Stimulated activated naive B cell treated with anti-CD40 and anti-IgM and Interleukin-4, amounts not matched to agents 10 μg/mL and 1 μg/mL and 100 μg/mL, for 72 hours (primary cell): ENCODE results near the gene CCDC85A.

Experiments used
- ATAC-seq, 2 donors: fragments of 150-1000 bp; cut with Tn5 transposase; replicated peaks; 2 replicates each; pipeline ENCODE4 v1.10.0; 2021; ENCODE audit warnings: moderate library complexity in 1 of 2
- DNase-seq: peaks from one replicate; pipeline ENCODE4 v3.0.0; 2021
- H3K27ac Mint-ChIP-seq: one replicate; pipeline ENCODE4 v1.8.0; 2022; ENCODE audit warnings: mild to moderate bottlenecking, mixed read lengths
- H3K27me3 Mint-ChIP-seq, 2 donors: one replicate each; pipeline ENCODE4 v1.8.0; 2022; ENCODE audit warnings: mixed read lengths in 2 of 2
- H3K36me3 Mint-ChIP-seq, 2 donors: one replicate each; pipeline ENCODE4 v1.8.0; 2022; ENCODE audit warnings: mixed read lengths in 2 of 2, mild to moderate bottlenecking in 1 of 2
- H3K4me1 Mint-ChIP-seq, 2 donors: one replicate each; pipeline ENCODE4 v1.8.0; 2022; ENCODE audit warnings: mixed read lengths in 2 of 2, mild to moderate bottlenecking in 1 of 2
- H3K4me3 Mint-ChIP-seq, 2 donors: one replicate each; pipeline ENCODE4 v1.8.0; 2022; ENCODE audit warnings: mild to moderate bottlenecking in 2 of 2, mixed read lengths in 2 of 2, moderate library complexity in 1 of 2
- H3K9me3 Mint-ChIP-seq, 2 donors: one replicate each; pipeline ENCODE4 v1.8.0; 2022; ENCODE audit warnings: mixed read lengths in 2 of 2, mild to moderate bottlenecking in 1 of 2

The CCDC85A gene

GRCh38 chr2:56206250-56206649 is 22.5 kb downstream of the CCDC85A start:
- Mint-ChIP-seq H3K4me1 (no peaks in the 10 kb centered on the region), H3K27ac (no peak overlapping the region), H3K9me3 (no peaks in the 10 kb centered on the region), H3K27me3 (no peaks in the 10 kb centered on the region), H3K4me3 (no peak overlapping the region), H3K36me3 (no peaks in the 10 kb centered on the region)
- ATAC-seq (no peak), DNase-seq (no peak)

GRCh38 chr2:56207760-56208159 is 24.0 kb downstream of the CCDC85A start:
- H3K27me3 Mint-ChIP-seq = no peaks in the 10 kb centered on the region
- no peak overlapping the region for H3K4me3 Mint-ChIP-seq
- no peak for ATAC-seq
- H3K27ac Mint-ChIP-seq = no peak overlapping the region
- no peaks in the 10 kb centered on the region for H3K9me3 Mint-ChIP-seq
- H3K36me3 Mint-ChIP-seq = no peaks in the 10 kb centered on the region
- no peaks in the 10 kb centered on the region for H3K4me1 Mint-ChIP-seq
- no peak for DNase-seq

DNA sequence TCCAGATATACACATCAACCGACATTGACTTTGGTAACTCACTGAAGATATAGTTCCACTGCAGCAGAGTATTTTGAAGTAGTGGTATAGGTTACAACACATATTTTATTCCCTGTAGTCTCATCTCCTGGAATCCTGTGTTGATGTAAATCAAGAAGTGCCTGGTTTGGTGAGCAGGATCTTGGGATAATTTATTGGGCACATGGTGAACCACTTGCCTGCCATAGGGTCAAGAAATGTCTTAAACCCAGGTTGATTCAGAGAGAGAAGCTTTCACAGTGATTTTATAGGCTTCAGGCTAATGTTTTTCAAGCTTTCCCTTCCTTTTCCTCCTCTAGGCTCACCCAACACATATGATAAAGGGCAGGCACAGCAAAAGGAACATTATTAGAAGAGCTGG is 24.6 kb downstream of the CCDC85A start:
- DNase-seq (no peak), ATAC-seq (no peak)
- no peaks in the 10 kb centered on the region for H3K4me1 Mint-ChIP-seq

DNA sequence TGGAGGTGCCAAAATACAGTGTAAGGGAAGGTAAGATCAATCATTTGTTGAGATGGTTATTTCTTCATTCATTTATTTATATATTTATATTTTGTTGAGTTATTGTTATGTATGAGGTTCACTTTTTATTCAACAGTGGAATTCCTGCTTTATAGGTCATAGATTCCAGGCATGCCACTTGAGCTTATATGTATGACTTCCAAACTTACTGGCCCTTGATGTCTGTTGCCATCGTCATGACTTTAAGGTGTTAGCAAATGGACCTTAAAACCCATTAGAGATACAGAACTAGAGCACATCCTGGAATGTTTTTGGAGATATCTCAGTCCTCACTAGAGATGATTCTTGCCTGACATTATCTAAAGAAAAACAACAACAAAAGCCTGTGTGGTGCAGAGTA is 25.9 kb downstream of the CCDC85A start:
- H3K36me3 Mint-ChIP-seq = no peaks in the 10 kb centered on the region
- no peak for ATAC-seq
- H3K4me3 Mint-ChIP-seq = no peak overlapping the region
- no peak overlapping the region for H3K27ac Mint-ChIP-seq
- H3K9me3 Mint-ChIP-seq = peaks cover 0 to 1% of the 10 kb centered on the region in 2 donors
- no peaks in the 10 kb centered on the region for H3K27me3 Mint-ChIP-seq
- H3K4me1 Mint-ChIP-seq = no peaks in the 10 kb centered on the region
- DNase-seq = no peak

More for the DNA sequence above, 24.6 kb downstream of the CCDC85A start:
- H3K36me3 Mint-ChIP-seq = no peaks in the 10 kb centered on the region
- no peak overlapping the region for H3K27ac Mint-ChIP-seq
- H3K27me3 Mint-ChIP-seq = no peaks in the 10 kb centered on the region
- no peaks in the 10 kb centered on the region for H3K9me3 Mint-ChIP-seq
- H3K4me3 Mint-ChIP-seq = no peak overlapping the region

- Mint-ChIP-seq H3K36me3 (no peaks in the 10 kb centered on the region), H3K4me3 (no peak overlapping the region), H3K27me3 (no peaks in the 10 kb centered on the region), H3K4me1 (no peaks in the 10 kb centered on the region), H3K9me3 (peaks cover 0 to 1% of the 10 kb centered on the region in 2 donors), H3K27ac (no peak overlapping the region)
- ATAC-seq (no peak), DNase-seq (no peak)
These were observed 26.5 kb downstream of the CCDC85A start for GRCh38 chr2:56210291-56210690.

- Mint-ChIP-seq H3K36me3 (no peaks in the 10 kb centered on the region), H3K27me3 (no peaks in the 10 kb centered on the region), H3K27ac (no peak overlapping the region), H3K9me3 (peaks cover 0 to 1% of the 10 kb centered on the region in 2 donors), H3K4me1 (no peaks in the 10 kb centered on the region), H3K4me3 (no peak overlapping the region)
- DNase-seq = no peak
- ATAC-seq = no peak
These were observed 27.3 kb downstream of the CCDC85A start for GRCh38 chr2:56211048-56211447.

- no peaks in the 10 kb centered on the region for H3K27me3 Mint-ChIP-seq
- peaks cover 0 to 1% of the 10 kb centered on the region in 2 donors for H3K9me3 Mint-ChIP-seq
- H3K27ac Mint-ChIP-seq = no peak overlapping the region
- H3K4me1 Mint-ChIP-seq = no peaks in the 10 kb centered on the region
- no peaks in the 10 kb centered on the region for H3K36me3 Mint-ChIP-seq
- ATAC-seq = no peak
- no peak overlapping the region for H3K4me3 Mint-ChIP-seq
- DNase-seq = no peak
These were observed 32.1 kb downstream of the CCDC85A start for GRCh38 chr2:56215911-56216310.

DNA sequence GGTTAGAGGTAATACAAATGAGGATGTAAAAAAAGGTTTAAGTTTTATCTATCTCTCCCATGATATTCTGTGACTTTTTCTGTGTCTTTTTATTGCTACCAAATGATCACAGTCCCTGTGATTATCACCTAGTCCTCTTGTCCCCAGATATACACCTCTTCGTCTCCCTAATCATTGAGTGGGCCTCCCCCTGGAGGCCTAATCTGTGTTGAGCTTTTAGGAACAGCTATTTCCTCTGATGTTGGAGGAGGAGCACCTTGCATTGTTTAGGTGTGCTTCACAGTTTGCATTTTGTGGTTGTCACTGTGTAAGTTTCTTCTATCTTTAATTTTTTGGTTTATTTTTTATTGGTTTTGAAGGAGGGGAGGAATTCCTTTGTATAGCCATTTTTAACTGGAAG is 33.3 kb downstream of the CCDC85A start:
- H3K4me1 Mint-ChIP-seq = no peaks in the 10 kb centered on the region
- peaks cover 0 to 1% of the 10 kb centered on the region in 2 donors for H3K9me3 Mint-ChIP-seq
- no peak for ATAC-seq
- H3K36me3 Mint-ChIP-seq = no peaks in the 10 kb centered on the region
- no peak overlapping the region for H3K27ac Mint-ChIP-seq
- no peaks in the 10 kb centered on the region for H3K27me3 Mint-ChIP-seq
- no peak overlapping the region for H3K4me3 Mint-ChIP-seq
- DNase-seq = no peak

DNA sequence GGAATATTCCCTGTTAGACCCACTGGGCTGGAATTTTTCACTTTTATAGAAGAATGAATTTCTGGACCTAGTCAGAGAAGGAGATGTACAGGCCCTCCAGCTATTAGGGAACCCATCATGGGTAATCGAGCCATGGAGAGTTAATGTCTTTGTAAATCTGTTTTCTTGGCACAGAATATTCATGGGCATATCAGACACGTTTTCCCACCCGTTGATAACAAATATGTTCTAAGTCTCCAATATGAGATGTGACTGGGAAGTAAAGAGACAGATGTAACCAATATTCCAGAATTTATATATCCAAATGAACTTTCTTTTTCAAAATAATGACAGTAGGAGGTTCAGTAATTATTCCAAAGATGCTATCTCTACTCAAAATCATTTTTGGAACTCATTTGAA is 38.7 kb downstream of the CCDC85A start:
- no peaks in the 10 kb centered on the region for H3K9me3 Mint-ChIP-seq
- no peaks in the 10 kb centered on the region for H3K4me1 Mint-ChIP-seq
- H3K36me3 Mint-ChIP-seq = no peaks in the 10 kb centered on the region
- DNase-seq (no peak), ATAC-seq (no peak)
- no peak overlapping the region for H3K27ac Mint-ChIP-seq
- H3K4me3 Mint-ChIP-seq = no peak overlapping the region
- no peaks in the 10 kb centered on the region for H3K27me3 Mint-ChIP-seq

DNA sequence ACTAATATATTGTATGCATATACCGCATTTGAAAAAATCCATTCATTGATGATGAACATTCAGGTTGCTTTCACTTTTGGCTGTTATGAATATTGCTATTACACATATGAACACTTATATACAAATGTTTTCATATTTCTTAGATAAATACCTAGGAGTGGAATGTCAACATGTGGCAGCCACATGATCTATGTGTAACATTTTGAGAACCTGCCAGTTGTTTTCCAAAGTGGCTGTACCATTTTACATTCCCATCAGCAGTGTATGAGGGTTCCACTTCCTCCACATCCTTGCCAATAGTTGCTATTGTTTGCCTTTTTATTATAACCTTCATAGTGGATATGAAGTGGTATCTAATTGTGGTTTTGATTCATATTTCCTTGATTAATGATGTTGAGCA is 40.5 kb downstream of the CCDC85A start:
- H3K36me3 Mint-ChIP-seq = no peaks in the 10 kb centered on the region
- H3K9me3 Mint-ChIP-seq = no peaks in the 10 kb centered on the region
- DNase-seq (no peak), ATAC-seq (no peak)
- no peak overlapping the region for H3K4me3 Mint-ChIP-seq
- H3K4me1 Mint-ChIP-seq = no peaks in the 10 kb centered on the region
- no peak overlapping the region for H3K27ac Mint-ChIP-seq
- no peaks in the 10 kb centered on the region for H3K27me3 Mint-ChIP-seq

- H3K27me3 Mint-ChIP-seq = no peaks in the 10 kb centered on the region
- ATAC-seq (no peak), DNase-seq (no peak)
- no peak overlapping the region for H3K27ac Mint-ChIP-seq
- H3K4me1 Mint-ChIP-seq = no peaks in the 10 kb centered on the region
- H3K36me3 Mint-ChIP-seq = no peaks in the 10 kb centered on the region
- H3K9me3 Mint-ChIP-seq = no peaks in the 10 kb centered on the region
- H3K4me3 Mint-ChIP-seq = no peak overlapping the region
These were observed 44.0 kb downstream of the CCDC85A start for GRCh38 chr2:56227811-56228210.

DNA sequence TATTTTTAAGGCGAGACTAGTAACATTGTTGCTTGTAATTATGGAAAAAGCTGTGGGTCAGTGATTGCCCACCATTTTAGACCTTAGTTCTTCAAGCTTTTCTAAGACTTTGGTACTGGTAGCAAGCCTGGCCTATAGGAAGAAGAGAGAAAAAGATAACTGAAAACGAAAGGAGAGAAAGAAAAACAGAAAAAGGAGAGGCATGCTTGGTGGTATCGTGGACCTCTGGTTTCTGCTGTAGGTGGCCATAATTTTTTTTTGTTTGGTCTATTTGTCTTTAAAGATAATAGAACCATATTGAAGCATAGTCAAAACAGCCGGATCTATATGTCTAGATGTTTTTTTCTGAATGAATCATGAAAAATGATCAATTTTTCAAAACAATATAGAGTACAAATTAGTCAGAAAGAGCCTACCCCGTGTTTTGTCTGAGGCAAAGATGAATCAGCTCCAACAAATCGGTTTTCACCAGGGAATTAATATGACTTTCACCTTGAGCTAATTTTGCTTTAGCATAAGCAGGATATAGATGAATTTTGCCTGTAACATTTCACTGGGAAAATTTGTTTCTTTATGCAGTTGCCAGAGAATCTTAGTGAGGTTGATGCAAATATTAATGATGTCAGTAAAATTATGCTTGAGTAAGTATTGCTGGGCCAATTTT is 45.7 kb downstream of the CCDC85A start:
- Mint-ChIP-seq H3K4me3 (no peak overlapping the region), H3K9me3 (no peaks in the 10 kb centered on the region)
- no peak for ATAC-seq

DNA sequence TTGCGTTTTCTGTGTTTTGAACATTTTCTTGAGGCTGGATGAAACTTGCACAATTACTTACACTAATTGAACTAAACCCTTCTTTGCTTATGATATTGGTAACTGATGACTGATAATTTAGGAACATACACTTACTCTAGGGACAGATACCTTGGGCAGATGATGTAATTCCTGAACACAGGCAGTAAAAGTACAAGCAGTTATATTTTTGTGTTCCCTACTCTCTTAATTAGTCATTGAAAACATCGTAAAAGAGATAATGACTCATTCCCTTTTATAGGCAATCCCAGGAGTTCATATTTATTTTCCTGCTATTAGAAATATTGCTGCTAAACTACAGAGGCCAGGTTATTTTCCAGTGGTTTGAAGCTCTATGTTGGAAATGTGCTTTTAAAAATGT is 46.4 kb downstream of the CCDC85A start:
- no peaks in the 10 kb centered on the region for H3K27me3 Mint-ChIP-seq
- DNase-seq (no peak), ATAC-seq (no peak)
- no peak overlapping the region for H3K4me3 Mint-ChIP-seq
- H3K36me3 Mint-ChIP-seq = no peaks in the 10 kb centered on the region
- no peaks in the 10 kb centered on the region for H3K9me3 Mint-ChIP-seq
- no peaks in the 10 kb centered on the region for H3K4me1 Mint-ChIP-seq
- H3K27ac Mint-ChIP-seq = no peak overlapping the region

More for the DNA sequence above, 45.7 kb downstream of the CCDC85A start:
- Mint-ChIP-seq H3K27ac (no peak overlapping the region), H3K27me3 (no peaks in the 10 kb centered on the region), H3K36me3 (no peaks in the 10 kb centered on the region), H3K4me1 (no peaks in the 10 kb centered on the region)
- no peak for DNase-seq

- Mint-ChIP-seq H3K27ac (no peak overlapping the region), H3K4me3 (no peak overlapping the region), H3K36me3 (no peaks in the 10 kb centered on the region), H3K27me3 (no peaks in the 10 kb centered on the region), H3K4me1 (no peaks in the 10 kb centered on the region), H3K9me3 (no peaks in the 10 kb centered on the region)
- no peak for DNase-seq
- no peak for ATAC-seq
These were observed 47.6 kb downstream of the CCDC85A start for GRCh38 chr2:56231361-56231760.

DNA sequence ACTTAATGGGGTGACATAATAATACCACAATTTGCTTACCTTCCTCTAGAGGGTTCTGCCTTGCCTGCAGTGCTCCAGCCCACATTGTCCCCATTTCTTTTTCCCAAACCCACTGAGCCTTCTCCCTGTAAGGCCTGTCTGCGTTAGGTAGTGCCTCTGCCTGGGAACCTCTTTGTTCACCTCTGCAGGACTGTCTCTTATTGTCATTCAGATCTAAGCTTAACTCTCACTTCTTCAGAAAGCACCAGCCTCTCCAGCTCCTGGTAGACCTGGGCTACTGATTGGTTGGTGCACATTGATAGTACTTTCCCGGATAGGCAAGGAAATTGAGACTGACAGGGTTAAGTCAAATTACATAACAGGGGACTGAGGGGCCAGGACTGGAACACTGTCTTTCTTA is 49.1 kb downstream of the CCDC85A start:
- Mint-ChIP-seq H3K9me3 (no peaks in the 10 kb centered on the region), H3K27ac (no peak overlapping the region), H3K27me3 (no peaks in the 10 kb centered on the region), H3K4me1 (no peaks in the 10 kb centered on the region), H3K36me3 (no peaks in the 10 kb centered on the region), H3K4me3 (no peak overlapping the region)
- no peak for DNase-seq
- no peak for ATAC-seq

GRCh38 chr2:56234241-56234640 is 50.5 kb downstream of the CCDC85A start:
- H3K9me3 Mint-ChIP-seq = no peaks in the 10 kb centered on the region
- DNase-seq (no peak), ATAC-seq (no peak)
- no peaks in the 10 kb centered on the region for H3K27me3 Mint-ChIP-seq
- H3K36me3 Mint-ChIP-seq = no peaks in the 10 kb centered on the region
- H3K27ac Mint-ChIP-seq = no peak overlapping the region
- H3K4me1 Mint-ChIP-seq = no peaks in the 10 kb centered on the region
- H3K4me3 Mint-ChIP-seq = no peak overlapping the region
